PC-9 (cell line): Measurements from ENCODE around the gene NMNAT2.

Experiments used
- EZH2 ChIP-seq: fragments of 200-600 bp; sonication (generic); IDR thresholded peaks from 2 replicates; pipeline ENCODE4 v1.8.0; 2017; ENCODE audit warnings: antibody characterized with exemption, low read depth
- TF ChIP-seq, protein P1 (sequence below): fragments of 200-600 bp; sonication (generic); conservative IDR thresholded peaks from 2 replicates; pipeline ENCODE4 v1.6.1; 2017; ENCODE audit warnings: mixed run types, antibody characterized with exemption, mild to moderate bottlenecking, moderate library complexity

DNA sequence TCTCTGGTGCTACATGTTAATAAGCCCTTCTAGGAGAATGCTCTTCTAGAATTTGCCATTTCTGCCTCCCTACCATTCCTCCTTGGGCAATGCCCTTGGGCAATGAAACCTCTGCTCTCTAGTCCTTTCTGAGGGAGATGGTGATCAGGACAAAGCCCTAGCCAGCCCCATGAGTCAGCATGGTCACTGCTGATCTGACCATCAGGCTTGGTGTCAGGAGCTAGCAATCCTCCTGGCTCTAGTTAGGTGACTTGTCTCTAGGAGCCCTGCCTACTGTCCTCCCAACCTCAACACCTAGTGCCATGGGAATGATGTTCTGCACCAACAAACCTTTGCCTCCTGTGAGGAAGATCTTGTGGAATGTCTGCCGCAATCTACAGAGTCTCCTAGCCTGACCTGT lies 89.8 kb downstream of the NMNAT2 start:
- TF ChIP-seq, protein P1, sequence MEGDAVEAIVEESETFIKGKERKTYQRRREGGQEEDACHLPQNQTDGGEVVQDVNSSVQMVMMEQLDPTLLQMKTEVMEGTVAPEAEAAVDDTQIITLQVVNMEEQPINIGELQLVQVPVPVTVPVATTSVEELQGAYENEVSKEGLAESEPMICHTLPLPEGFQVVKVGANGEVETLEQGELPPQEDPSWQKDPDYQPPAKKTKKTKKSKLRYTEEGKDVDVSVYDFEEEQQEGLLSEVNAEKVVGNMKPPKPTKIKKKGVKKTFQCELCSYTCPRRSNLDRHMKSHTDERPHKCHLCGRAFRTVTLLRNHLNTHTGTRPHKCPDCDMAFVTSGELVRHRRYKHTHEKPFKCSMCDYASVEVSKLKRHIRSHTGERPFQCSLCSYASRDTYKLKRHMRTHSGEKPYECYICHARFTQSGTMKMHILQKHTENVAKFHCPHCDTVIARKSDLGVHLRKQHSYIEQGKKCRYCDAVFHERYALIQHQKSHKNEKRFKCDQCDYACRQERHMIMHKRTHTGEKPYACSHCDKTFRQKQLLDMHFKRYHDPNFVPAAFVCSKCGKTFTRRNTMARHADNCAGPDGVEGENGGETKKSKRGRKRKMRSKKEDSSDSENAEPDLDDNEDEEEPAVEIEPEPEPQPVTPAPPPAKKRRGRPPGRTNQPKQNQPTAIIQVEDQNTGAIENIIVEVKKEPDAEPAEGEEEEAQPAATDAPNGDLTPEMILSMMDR = no peak
- TF ChIP-seq EZH2 = no peak
